Measurements from ENCODE around the gene STRBP. TPM values are rescaled to one million over a fixed set of nuclear protein-coding genes. Genes with fewer than 3 reads are reported as not detected.
A peak's percentile ranks its signal among the peaks of the same experiment; 100 is the strongest.

Gene STRBP
- total RNA-seq, 1 donor from 2014 or later: 45.4 TPM

DNA sequence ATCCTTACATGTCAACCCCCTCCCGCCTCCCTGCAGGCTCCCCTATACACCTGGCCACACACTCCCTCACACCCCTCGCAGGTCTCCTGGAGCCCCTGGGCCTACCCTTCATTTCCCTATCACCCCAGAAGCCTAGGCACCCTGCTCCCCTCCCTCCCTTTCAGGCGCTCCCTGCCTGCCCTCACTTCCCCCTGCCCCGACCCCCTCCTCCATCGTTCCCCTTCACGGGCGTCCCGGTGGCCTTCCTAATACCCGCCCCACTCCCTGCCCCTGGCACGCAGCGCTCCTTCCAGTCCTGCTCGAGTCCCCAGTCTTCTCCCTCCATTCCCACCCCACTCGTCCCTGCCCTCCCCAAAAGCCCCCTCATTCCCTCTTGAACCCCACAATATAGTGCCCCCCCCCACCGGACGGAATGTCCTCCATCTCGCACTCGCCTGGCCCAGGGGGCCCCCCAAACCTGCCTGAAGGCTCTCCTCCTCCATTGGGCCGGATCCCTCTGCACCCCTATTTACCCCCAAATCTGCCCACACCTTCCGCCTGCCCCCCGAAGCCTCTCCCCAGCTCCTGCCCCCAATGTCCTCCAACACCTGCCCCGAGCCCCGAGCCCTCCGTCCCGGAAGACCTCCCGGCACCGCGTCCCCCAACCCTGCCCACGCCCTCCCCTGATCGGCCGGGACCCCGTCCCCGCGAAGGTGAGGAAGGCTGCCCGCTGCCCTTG, 746 bp downstream of the STRBP start:
- Mint-ChIP-seq H3K4me1 (ENCODE audit: unreplicated experiment) (peaks cover 28% of the 10 kb centered on the region), H3K9me3 (ENCODE audit: unreplicated experiment) (no peaks in the 10 kb centered on the region), H3K27me3 (ENCODE audit: unreplicated experiment) (peaks cover 10% of the 10 kb centered on the region), H3K27ac (ENCODE audit: unreplicated experiment) (peak overlapping the region; percentile 36), H3K4me3 (ENCODE audit: unreplicated experiment) (peak overlapping the region; percentile 94), H3K36me3 (ENCODE audit: low read depth, unreplicated experiment) (no peaks in the 10 kb centered on the region)
- no peak for TF ChIP-seq CTCF (IDR thresholded peaks at IDR 0.05; ENCODE audit: unreplicated experiment)
- peak; percentile 11 for DNase-seq (ENCODE audit: low spot score)

- H3K4me3 Mint-ChIP-seq (ENCODE audit: unreplicated experiment): peak overlapping the region; percentile 94
- peaks cover 28% of the 10 kb centered on the region for H3K4me1 Mint-ChIP-seq (ENCODE audit: unreplicated experiment)
- TF ChIP-seq CTCF (IDR thresholded peaks at IDR 0.05; ENCODE audit: unreplicated experiment): no peak
- no peak for DNase-seq (ENCODE audit: low spot score)
- H3K36me3 Mint-ChIP-seq (ENCODE audit: low read depth, unreplicated experiment): no peaks in the 10 kb centered on the region
- H3K27ac Mint-ChIP-seq (ENCODE audit: unreplicated experiment): peak overlapping the region; percentile 22
- H3K27me3 Mint-ChIP-seq (ENCODE audit: unreplicated experiment): peaks cover 10% of the 10 kb centered on the region
- no peaks in the 10 kb centered on the region for H3K9me3 Mint-ChIP-seq (ENCODE audit: unreplicated experiment)
Measured at GRCh38 chr9:123266655-123267399, 1.6 kb downstream of the STRBP start.

DNA sequence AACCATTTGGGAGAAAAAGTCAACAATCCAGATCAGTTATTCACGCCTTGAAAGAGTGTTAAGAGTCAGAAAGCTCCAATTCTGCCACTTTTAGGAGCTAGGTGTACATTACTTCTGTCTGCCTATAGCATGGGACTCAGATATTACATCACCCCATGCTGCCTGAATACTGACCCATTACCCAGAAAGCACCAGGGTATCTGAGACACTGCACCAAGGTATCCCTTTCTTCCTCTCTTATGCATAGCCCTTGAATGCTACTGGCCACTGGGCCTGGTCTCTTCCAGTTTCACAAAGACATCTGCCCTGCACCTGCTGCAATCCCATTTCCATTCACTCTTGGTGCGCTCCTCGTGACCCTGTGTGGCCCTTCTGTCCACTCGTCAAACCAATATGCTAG, 2.6 kb downstream of the STRBP start:
- DNase-seq (ENCODE audit: low spot score): no peak
- peaks cover 28% of the 10 kb centered on the region for H3K4me1 Mint-ChIP-seq (ENCODE audit: unreplicated experiment)

DNA sequence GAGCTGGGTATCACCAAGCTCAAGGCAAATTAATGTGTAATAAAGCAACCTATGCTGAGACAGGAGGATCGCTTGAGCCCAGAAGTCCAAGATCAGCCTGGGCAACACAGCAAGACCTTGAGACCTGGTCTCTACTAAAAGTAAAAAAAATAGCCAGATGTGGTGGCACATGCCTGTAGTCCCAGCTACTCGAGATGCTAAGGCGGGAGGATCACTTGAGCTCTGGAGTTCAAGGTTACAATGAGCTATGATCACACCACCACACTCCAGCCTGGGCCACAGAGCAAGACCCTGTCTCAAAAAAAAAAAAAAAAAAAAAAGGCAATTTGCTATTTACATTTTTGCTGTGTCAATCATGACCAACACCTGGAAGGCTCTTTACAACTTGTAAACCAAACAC, 5.2 kb downstream of the STRBP start:
- Mint-ChIP-seq H3K27ac (ENCODE audit: unreplicated experiment) (no peak overlapping the region), H3K9me3 (ENCODE audit: unreplicated experiment) (no peaks in the 10 kb centered on the region), H3K36me3 (ENCODE audit: low read depth, unreplicated experiment) (no peaks in the 10 kb centered on the region), H3K4me3 (ENCODE audit: unreplicated experiment) (no peak overlapping the region), H3K27me3 (ENCODE audit: unreplicated experiment) (peaks cover 5% of the 10 kb centered on the region), H3K4me1 (ENCODE audit: unreplicated experiment) (peaks cover 28% of the 10 kb centered on the region)
- DNase-seq (ENCODE audit: low spot score): no peak
- no peak for TF ChIP-seq CTCF (IDR thresholded peaks at IDR 0.05; ENCODE audit: unreplicated experiment)

More for the DNA sequence above, 2.6 kb downstream of the STRBP start:
- H3K9me3 Mint-ChIP-seq (ENCODE audit: unreplicated experiment): no peaks in the 10 kb centered on the region
- peaks cover 10% of the 10 kb centered on the region for H3K27me3 Mint-ChIP-seq (ENCODE audit: unreplicated experiment)
- TF ChIP-seq CTCF (IDR thresholded peaks at IDR 0.05; ENCODE audit: unreplicated experiment): no peak
- no peaks in the 10 kb centered on the region for H3K36me3 Mint-ChIP-seq (ENCODE audit: low read depth, unreplicated experiment)
- peak overlapping the region; percentile 94 for H3K4me3 Mint-ChIP-seq (ENCODE audit: unreplicated experiment)
- H3K27ac Mint-ChIP-seq (ENCODE audit: unreplicated experiment): no peak overlapping the region

GRCh38 chr9:123262338-123262737, 6.0 kb downstream of the STRBP start:
- DNase-seq (ENCODE audit: low spot score): no peak
- H3K4me3 Mint-ChIP-seq (ENCODE audit: unreplicated experiment): no peak overlapping the region
- no peaks in the 10 kb centered on the region for H3K36me3 Mint-ChIP-seq (ENCODE audit: low read depth, unreplicated experiment)
- no peaks in the 10 kb centered on the region for H3K9me3 Mint-ChIP-seq (ENCODE audit: unreplicated experiment)
- peaks cover 27% of the 10 kb centered on the region for H3K4me1 Mint-ChIP-seq (ENCODE audit: unreplicated experiment)
- no peak overlapping the region for H3K27ac Mint-ChIP-seq (ENCODE audit: unreplicated experiment)
- H3K27me3 Mint-ChIP-seq (ENCODE audit: unreplicated experiment): peaks cover 2% of the 10 kb centered on the region
- TF ChIP-seq CTCF (IDR thresholded peaks at IDR 0.05; ENCODE audit: unreplicated experiment): no peak
